Brain pericyte (primary cell): ENCODE measurements around the gene LRFN3.
"Not testable (repeated sequence)": the region's sequence is repeated elsewhere in the genome, so short reads cannot be mapped to it uniquely, and the experiment has no call there.

Experiments
- DNase-seq: peaks from one replicate; pipeline ENCODE4 v3.0.0-alpha.2; 2012; ENCODE audit warnings: low read depth, low spot score

The LRFN3 gene

GRCh38 chr19:35935911-35936737, at the start of gene LRFN3:
TSS of gene LRFN3 (plus strand) at chr19:35936374. CDS start at chr19:35939426, 3,052 bp downstream.
- DNase-seq, result no peak

GRCh38 chr19:35887197-35887596, 49.0 kb upstream of the LRFN3 start:
- no peak for DNase-seq

DNA sequence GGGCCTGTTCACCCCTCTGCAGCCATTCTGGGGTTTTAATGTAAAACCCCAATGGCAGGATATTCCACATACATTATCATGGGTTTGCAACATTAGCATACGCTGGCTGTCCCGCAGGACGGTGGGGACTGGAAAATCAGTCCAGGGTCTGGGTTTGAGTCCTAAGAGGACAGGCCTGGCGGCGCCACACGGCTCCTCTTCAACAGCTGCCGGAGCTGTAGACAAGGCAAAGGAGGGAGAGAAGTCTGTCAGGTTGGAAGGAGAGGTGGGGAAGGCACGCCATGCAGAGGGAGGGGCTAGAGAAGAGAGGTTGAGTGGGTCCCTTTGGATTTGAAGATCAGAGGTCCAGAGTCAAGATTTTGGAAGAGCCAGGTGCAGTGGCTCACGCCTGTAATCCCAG, 47.8 kb upstream of the LRFN3 start:
- no peak for DNase-seq

DNA sequence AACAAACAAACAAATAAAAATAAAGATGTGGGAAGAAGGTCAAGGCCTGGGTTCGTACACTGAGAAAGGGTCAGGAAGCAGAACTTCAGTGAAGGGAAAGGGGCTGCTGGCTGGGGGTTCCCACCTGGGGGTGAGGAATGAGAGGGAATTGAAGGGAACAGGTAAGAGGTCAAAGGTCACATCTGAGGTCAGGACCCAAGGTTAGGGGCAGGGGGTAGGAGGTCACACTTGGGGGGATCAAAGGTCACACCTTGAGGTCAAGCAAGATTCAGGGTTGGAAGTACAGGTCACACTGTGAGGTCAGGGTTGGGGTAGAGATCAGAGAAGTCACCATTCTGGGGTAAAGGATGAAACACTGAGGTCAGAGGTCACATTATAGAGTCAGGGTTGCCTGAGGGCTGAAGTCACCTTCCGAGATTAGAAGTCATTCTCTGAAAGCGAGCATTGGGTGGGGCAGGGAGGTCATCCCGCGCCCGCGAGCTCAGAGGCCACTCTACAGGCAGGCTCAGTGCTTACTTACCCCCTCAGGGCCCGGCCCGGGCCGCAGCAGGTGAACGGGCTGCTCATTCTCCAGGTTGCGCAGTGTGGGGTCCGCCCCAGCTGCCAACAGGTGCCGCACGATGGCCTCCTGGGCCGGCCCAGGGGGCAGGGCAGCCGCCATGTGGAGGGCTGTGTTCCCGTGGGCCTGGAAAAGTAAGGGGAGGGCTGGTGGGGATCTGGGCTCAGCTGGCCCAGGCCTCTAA, 46.6 kb upstream of the LRFN3 start:
- no peak for DNase-seq

DNA sequence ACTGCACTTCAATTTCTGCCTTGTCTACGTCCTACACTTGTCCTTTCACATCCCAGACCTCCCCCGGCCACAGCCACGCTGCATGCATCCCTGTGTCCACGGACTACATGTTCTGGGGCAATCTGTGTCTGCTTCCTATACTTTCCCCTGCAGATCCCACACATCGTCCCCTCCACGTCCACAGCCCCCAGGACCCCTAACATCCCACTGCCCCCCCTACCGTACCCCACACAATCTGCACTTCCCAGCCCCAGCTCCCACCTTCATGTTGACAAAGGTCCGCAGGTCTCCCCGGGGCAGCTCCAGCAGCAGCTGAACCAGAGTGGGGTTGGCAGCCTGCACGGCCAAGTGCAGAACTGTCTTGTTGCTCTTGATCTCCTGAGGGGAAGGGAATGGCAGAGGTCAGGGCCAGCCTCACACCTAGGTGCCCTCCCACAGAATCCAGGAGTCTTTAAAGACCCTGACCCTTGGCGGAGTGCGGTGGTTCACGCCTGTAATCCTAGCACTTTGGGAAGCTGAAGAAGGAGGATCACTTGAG, 46.0 kb upstream of the LRFN3 start:
- DNase-seq, result no peak

- DNase-seq, result not testable (repeated sequence)
Observed at GRCh38 chr19:35891819-35892218, 44.4 kb upstream of the LRFN3 start.

DNA sequence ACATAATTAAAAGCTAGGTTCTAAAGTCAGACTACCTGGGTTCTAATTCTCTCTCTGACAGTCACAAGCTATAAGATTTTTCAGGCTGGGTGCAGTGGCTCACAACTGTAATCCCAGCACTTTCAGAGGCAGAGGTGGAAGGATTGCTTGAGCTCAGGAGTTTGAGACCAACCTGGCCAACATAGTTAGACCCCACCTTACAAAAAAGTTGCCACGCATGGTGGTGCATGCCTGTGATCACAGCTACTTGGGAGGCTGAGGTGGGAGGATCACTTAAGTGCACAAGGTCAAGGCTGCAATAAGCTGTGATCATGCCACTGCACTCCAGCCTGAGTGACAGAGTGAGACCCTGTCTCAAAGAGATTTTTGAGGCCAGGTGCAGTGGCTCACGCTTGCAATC, 41.8 kb upstream of the LRFN3 start:
- DNase-seq, result no peak

GRCh38 chr19:35895911-35896642, 40.1 kb upstream of the LRFN3 start:
- DNase-seq, result no peak

GRCh38 chr19:35896643-35897040, 39.5 kb upstream of the LRFN3 start:
- no peak for DNase-seq

GRCh38 chr19:35897706-35898451, 38.3 kb upstream of the LRFN3 start:
- DNase-seq, result no peak

DNA sequence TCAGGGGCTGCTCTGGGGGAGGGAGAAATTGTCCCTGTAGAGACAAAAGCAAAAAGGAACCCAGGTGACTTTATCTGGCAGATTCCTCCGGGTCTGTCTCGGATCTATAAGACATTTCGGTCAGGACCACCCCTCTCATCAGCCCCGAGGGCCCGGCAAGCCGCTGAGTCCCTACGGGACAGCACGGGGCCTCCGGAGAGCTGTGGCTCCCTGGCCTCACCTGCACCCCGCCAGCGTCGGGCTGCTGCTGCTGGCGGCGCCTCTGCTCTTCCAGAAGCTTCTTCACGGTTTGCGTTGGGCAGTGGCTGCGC, 37.7 kb upstream of the LRFN3 start:
- no peak for DNase-seq

- no peak for DNase-seq
Observed at GRCh38 chr19:35899547-35900214, 36.5 kb upstream of the LRFN3 start.

DNA sequence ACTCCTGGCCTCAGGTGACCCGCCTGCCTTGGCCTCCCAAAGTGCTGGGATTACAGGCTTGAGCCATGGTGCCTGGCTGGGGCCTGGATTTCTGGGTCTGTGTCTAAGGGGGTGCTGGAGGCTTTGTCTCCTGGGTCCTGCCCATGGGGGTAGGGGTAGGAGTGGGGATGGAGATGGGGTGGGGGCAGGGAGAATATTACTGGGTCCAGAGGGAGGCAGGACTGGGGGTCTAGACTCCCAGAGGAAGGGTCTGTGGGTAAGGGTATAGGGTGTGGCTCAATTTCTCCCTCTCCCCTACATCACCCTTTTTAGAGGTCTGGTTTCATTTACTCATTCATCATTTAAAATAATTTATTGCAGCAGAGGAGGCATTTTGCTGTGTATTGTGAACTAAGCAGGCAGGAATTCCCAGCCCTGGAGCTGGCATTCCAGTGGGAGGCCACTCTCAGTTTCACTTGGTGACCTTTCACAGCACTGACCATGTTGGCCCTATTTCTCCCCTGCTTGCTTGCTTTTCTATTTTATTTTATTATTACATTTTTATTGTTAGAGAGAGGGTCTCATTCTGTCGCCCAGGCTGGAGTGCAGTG, 35.0 kb upstream of the LRFN3 start:
- DNase-seq, result no peak

DNA sequence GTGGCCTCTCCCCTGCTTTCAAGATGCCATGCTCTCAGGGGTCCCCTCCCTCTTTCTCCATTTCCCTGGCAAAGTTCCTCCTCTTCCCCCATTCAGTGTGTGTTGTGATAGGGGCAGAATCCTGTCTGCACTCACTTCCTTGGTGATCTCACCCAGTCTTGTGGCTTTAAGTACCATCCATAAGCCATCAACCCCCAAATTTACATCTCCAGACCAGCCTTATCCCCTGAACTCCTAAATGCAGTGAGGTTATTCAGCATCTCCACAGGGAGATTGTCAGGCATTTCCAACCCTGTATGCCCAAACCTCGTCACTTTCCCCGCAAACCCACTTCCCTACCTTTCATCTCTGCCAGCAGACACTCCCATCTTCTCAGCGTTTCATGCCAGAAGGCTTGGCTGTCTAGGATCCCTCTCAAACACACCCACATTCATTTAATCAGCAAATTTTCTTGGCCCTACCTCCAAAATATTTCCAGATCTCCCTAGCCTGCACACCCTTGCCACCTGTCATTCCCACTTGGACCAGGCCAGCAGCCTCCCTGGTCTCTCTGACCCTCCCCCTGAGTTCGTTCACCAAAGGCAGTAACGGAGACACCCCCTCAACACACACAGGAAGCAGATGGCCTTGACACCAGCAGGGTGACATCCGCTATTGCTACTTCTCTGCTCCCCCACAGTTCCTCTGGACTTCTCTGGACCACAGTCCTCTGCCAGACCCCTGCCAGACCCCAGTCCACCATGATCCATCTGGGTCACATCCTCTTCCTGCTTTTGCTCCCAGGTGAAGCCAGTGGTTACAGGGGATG, 34.1 kb upstream of the LRFN3 start, which contains the start of gene HCST:
HCST (plus strand) TSS at position 676 of the 808 bp plus-strand sequence; CDS start at position 741, 65 bp downstream.
- DNase-seq, result no peak

DNA sequence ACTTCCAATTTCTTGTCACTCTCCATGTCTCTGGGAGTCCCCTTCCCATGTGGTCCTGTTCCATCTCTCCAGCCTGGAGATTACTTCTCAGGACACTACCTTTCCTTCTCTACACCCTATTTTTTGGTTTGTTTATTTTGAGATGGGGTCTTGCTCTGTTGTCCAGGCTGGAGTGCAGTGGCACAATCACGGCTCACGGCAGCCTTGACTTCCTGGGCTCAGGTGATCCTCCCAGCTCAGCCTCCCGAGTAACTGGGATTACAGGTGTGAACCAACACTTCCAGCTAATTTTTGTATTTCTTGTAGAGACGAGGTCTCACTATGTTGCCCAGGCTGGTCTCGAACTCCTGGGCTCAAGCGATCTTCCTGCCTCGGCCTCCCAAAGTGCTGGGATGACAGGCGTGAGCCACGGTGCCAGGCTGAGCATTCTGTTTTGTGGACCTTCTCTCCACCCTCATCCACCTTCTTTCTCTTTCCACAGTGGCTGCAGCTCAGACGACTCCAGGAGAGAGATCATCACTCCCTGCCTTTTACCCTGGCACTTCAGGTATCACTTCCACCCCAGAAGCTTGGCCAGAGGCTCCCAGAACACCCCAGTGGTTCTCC, 33.2 kb upstream of the LRFN3 start:
- DNase-seq, result no peak

- no peak for DNase-seq
Observed at GRCh38 chr19:35903550-35904179, 32.5 kb upstream of the LRFN3 start.

DNA sequence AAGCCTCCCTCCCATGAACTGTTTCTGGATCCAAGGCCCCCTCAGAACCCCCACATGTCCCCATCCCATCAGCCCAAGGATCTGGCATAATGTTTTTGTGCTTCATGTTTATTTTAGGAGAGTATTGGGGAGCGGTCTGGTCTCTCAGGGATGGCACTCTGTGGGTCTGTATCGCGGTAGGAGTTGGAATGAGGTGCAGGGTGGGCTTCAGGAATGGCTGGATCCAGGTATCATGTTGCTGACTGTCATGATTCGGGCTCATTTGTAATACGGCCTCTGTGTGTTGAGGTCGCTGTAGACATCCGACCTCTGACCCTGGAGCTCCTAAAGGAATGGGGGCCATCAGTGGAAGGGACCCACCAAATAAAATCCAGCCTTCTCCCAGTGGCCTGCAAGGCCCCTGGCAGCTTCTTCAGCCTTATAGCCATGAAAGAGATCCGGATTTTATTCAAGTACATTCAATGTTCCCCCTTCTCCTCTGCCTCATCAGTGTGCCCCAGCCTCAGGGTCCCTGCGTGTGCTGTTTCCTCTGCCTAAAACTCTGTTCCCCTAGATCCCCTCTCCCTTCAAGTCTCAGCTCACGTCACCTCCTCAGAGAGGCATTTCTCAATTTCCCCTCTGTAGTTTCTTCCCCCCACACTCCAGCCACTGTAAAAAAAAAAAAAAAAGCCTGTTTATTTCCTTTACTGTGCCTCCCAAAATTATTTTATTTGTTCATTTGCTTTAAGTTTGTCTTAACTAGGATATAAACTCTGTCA, 31.7 kb upstream of the LRFN3 start:
- no peak for DNase-seq

- no peak for DNase-seq
Observed at GRCh38 chr19:35905178-35905727, 30.9 kb upstream of the LRFN3 start.
